AG09309 (cell line): ENCODE measurements around the gene SCGB3A2.
"Not testable (repeated sequence)": the region's sequence is repeated elsewhere in the genome, so short reads cannot be mapped to it uniquely, and the experiment has no call there.

Experiments
- DNase-seq: peaks from one replicate; pipeline ENCODE4 v3.0.0-alpha.2; 2010; ENCODE audit warnings: low read depth
- H3K4me3 ChIP-seq: 2 replicates; pipeline ENCODE4 v1.5.1; 2011; ENCODE audit warnings: mild to moderate bottlenecking, low read depth, low read length, moderate library complexity; ENCODE audit not compliant: control insufficient read depth
- CTCF ChIP-seq: IDR thresholded peaks from 2 replicates; pipeline ENCODE4 v1.5.1; 2011; ENCODE audit warnings: mild to moderate bottlenecking, low read depth, low read length, inconsistent platforms; ENCODE audit not compliant: insufficient read depth, control insufficient read depth; ENCODE audit errors: missing control alignments

SCGB3A2 gene

GRCh38 chr5:147858565-147858964, 19.9 kb upstream of the SCGB3A2 start:
- DNase-seq, result no peak
- no peak for TF ChIP-seq CTCF
- no peak overlapping the region for H3K4me3 ChIP-seq

- no peak for TF ChIP-seq CTCF
- DNase-seq, result no peak
Measured at GRCh38 chr5:147859962-147860640, 18.4 kb upstream of the SCGB3A2 start.

GRCh38 chr5:147860641-147861025, 17.9 kb upstream of the SCGB3A2 start:
- H3K4me3 ChIP-seq, result no peak overlapping the region
- no peak for DNase-seq
- no peak for TF ChIP-seq CTCF

More at GRCh38 chr5:147859962-147860640, 18.4 kb upstream of the SCGB3A2 start:
- no peak overlapping the region for H3K4me3 ChIP-seq

- DNase-seq, result no peak
- TF ChIP-seq CTCF, result no peak
- H3K4me3 ChIP-seq, result no peak overlapping the region
Measured at GRCh38 chr5:147863454-147864158, 14.9 kb upstream of the SCGB3A2 start.

- no peak for TF ChIP-seq CTCF
- no peak for DNase-seq
- H3K4me3 ChIP-seq, result no peak overlapping the region
Measured at GRCh38 chr5:147869112-147869511, 9.4 kb upstream of the SCGB3A2 start.

GRCh38 chr5:147869892-147870291, 8.6 kb upstream of the SCGB3A2 start:
- H3K4me3 ChIP-seq, DNase-seq: not testable (repeated sequence)

- H3K4me3 ChIP-seq, result not testable (repeated sequence)
Measured at GRCh38 chr5:147871980-147872549, 6.4 kb upstream of the SCGB3A2 start.

GRCh38 chr5:147872744-147873435, 5.6 kb upstream of the SCGB3A2 start:
- not testable (repeated sequence) for H3K4me3 ChIP-seq, DNase-seq

More at GRCh38 chr5:147871980-147872549, 6.4 kb upstream of the SCGB3A2 start:
- DNase-seq, result not testable (repeated sequence)

GRCh38 chr5:147874118-147874875, 4.2 kb upstream of the SCGB3A2 start:
- not testable (repeated sequence) for H3K4me3 ChIP-seq, DNase-seq
